ENCODE measurements around the gene NUP98. TPM values are rescaled to one million over a fixed set of nuclear protein-coding genes. Genes with fewer than 3 reads are reported as not detected.

NUP98 gene
- total and polyA plus RNA-seq, 2 donors (not counting 3 experiments of a cell fraction or from before 2014, with no cell fraction given), result 92.7 to 169 TPM

DNA sequence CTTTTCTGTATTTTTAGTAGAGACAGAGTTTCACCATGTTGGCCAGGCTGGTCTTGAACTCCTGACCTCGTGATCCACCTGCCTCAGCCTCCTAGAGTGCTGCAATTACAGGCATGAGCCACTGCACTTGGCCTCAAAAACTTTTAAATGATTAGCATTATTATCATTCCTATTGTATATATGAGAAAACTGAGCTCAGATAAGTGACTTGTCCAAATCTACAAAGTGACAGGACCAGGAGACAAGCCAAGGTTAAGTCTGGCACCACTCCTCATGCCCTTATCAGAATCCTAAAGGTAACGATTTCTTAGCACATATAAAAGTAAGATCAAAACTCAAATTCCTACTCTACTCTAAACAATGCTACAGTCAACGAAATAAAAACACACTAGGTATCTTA lies 94.0 kb downstream of the NUP98 start:
- Histone ChIP-seq H3K79me2 (ENCODE audit: control insufficient read depth, insufficient read depth, low read length) (no peaks in the 10 kb centered on the region), H3K4me1 (ENCODE audit: control insufficient read depth, extremely low read depth, insufficient read depth, low read length) (no peaks in the 10 kb centered on the region), H3K9me3 (replicated peaks; ENCODE audit: control insufficient read depth, insufficient read depth, low read length) (no peaks in the 10 kb centered on the region), H3K36me3 (ENCODE audit: control insufficient read depth in 2 of 2, extremely low read depth in 1 of 2, insufficient read depth in 2 of 2, low read length in 2 of 2) (peaks cover 28 to 34% of the 10 kb centered on the region in 2 experiments), H3K9me1 (replicated peaks; ENCODE audit: control insufficient read depth, extremely low read depth, insufficient read depth, low read length) (no peaks in the 10 kb centered on the region), H2AFZ (ENCODE audit: low read depth, low read length) (no peak overlapping the region), H3K4me2 (ENCODE audit: insufficient read depth, low read length) (no peak overlapping the region), H3K27ac (ENCODE audit: insufficient read depth, low read depth, low read length) (no peak overlapping the region), H3K4me3 (replicated peaks in 1 of 3; ENCODE audit: insufficient read depth in 1 of 3, low read depth in 1 of 3, low read length in 3 of 3) (no peak overlapping the region), H4K20me1 (replicated peaks; ENCODE audit: control insufficient read depth, extremely low read depth, insufficient read depth, low read length) (no peaks in the 10 kb centered on the region), H3K27me3 (ENCODE audit: control insufficient read depth in 2 of 2, insufficient read depth in 2 of 2, low read length in 2 of 2) (no peaks in the 10 kb centered on the region), H3K9ac (replicated peaks; ENCODE audit: extremely low read depth, insufficient read depth, low read length) (no peak overlapping the region)
- TF ChIP-seq EZH2 (IDR thresholded peaks at IDR 0.05; ENCODE audit: borderline replicate concordance, low read depth, low read length, severe bottlenecking) (no peak), POLR2AphosphoS5 (IDR thresholded peaks at IDR 0.05; ENCODE audit: insufficient read depth, low read depth, low read length) (no peak), JUN (IDR thresholded peaks at IDR 0.05; ENCODE audit: borderline replicate concordance, insufficient read depth, insufficient read length, low read depth) (no peak), POLR2A (IDR thresholded peaks at IDR 0.05; ENCODE audit: low read depth, low read length) (no peak), FOS (IDR thresholded peaks at IDR 0.05; ENCODE audit: borderline replicate concordance, insufficient read depth, low read length) (no peak), MYC (IDR thresholded peaks at IDR 0.05; ENCODE audit: low read depth, low read length) (no peak), GATA2 (IDR thresholded peaks at IDR 0.05; ENCODE audit: insufficient read depth, insufficient read length, low read depth, low read length) (no peak)
- TF ChIP-seq, protein P1, sequence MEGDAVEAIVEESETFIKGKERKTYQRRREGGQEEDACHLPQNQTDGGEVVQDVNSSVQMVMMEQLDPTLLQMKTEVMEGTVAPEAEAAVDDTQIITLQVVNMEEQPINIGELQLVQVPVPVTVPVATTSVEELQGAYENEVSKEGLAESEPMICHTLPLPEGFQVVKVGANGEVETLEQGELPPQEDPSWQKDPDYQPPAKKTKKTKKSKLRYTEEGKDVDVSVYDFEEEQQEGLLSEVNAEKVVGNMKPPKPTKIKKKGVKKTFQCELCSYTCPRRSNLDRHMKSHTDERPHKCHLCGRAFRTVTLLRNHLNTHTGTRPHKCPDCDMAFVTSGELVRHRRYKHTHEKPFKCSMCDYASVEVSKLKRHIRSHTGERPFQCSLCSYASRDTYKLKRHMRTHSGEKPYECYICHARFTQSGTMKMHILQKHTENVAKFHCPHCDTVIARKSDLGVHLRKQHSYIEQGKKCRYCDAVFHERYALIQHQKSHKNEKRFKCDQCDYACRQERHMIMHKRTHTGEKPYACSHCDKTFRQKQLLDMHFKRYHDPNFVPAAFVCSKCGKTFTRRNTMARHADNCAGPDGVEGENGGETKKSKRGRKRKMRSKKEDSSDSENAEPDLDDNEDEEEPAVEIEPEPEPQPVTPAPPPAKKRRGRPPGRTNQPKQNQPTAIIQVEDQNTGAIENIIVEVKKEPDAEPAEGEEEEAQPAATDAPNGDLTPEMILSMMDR (IDR thresholded peaks at IDR 0.05; ENCODE audit: extremely low read depth in 1 of 2, insufficient read depth in 1 of 2, low read depth in 1 of 2, low read length in 2 of 2), result no peak
- TF ChIP-seq, protein P2, sequence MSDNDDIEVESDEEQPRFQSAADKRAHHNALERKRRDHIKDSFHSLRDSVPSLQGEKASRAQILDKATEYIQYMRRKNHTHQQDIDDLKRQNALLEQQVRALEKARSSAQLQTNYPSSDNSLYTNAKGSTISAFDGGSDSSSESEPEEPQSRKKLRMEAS (IDR thresholded peaks at IDR 0.05; ENCODE audit: insufficient read depth, insufficient read length), result no peak
- ChIA-PET CTCF (interaction anchor here (2.1 kb wide), 1 partner anchor 10 kb away, joined by 6 read pairs; no protein-coding TSS in a partner anchor), POLR2A (no interaction called here)
- no TSS peak for BruUV-seq (replicated peaks)
- DNase-seq (ENCODE audit: low read depth, low spot score), result no peak
- intact Hi-C loops (cut with micrococcal nuclease), result no loop called here
- dilution Hi-C loops (cut with MboI; ENCODE audit: extremely low pct_ligation_motif_present, low sequenced_read_pairs), result no loop called here
- FAIRE-seq, result no peak

Measured in endothelial cell of umbilical vein (primary cell).